HepG2 (cell line): Measurements from ENCODE around the gene MLLT10. TPM values are rescaled to one million over a fixed set of nuclear protein-coding genes. Genes with fewer than 3 reads are reported as not detected.
A peak's percentile ranks its signal among the peaks of the same experiment; 100 is the strongest.

ENCODE experiments used
- ARNT2 ChIP-seq: sonication (generic); formaldehyde crosslinking; IDR thresholded peaks from 2 replicates; pipeline ENCODE4 v1.8.0; 2022; ENCODE audit warnings: mild to moderate bottlenecking, low read depth, missing genetic modification reagents, moderate library complexity
- CHD2 ChIP-seq: IDR thresholded peaks from 2 replicates; pipeline ENCODE4 v1.6.1; 2011; ENCODE audit warnings: low read depth, low read length, improper control_type of control experiment
- CHD4 ChIP-seq: fragments of 200-600 bp; sonication (generic); IDR thresholded peaks from 2 replicates; pipeline ENCODE4 v1.7.0; 2017; ENCODE audit warnings: mild to moderate bottlenecking, low read length, borderline replicate concordance
- GFI1 ChIP-seq: sonication (generic); formaldehyde crosslinking; IDR thresholded peaks from 2 replicates; pipeline ENCODE4 v1.5.0; 2020; ENCODE audit warnings: missing genetic modification reagents, mild to moderate bottlenecking, borderline replicate concordance
- HDAC1 ChIP-seq: sonication (generic); formaldehyde crosslinking; IDR thresholded peaks from 2 replicates; pipeline ENCODE4 v1.5.1; 2020; ENCODE audit warnings: mild to moderate bottlenecking, missing genetic modification reagents
- IRF1 ChIP-seq: sonication (generic); formaldehyde crosslinking; IDR thresholded peaks from 2 replicates; pipeline ENCODE4 v1.4.0; 2020; ENCODE audit warnings: low read depth, mild to moderate bottlenecking, missing genetic modification reagents
- KLF16 ChIP-seq, 2 experiments: sonication (generic) in 1 of 2; formaldehyde crosslinking in 1 of 2; IDR thresholded peaks; 2 replicates each; pipeline versions ENCODE4 v1.6.1 to v1.8.0; 2016 to 2023; ENCODE audit warnings: missing genetic modification reagents in 2 of 2, missing compliant biosample characterization in 1 of 2
- LBX2 ChIP-seq: sonication (generic); formaldehyde crosslinking; IDR thresholded peaks from 2 replicates; pipeline ENCODE4 v1.5.0; 2020; ENCODE audit warnings: missing genetic modification reagents, mild to moderate bottlenecking, borderline replicate concordance
- NPAS2 ChIP-seq: sonication (generic); formaldehyde crosslinking; IDR thresholded peaks from 2 replicates; pipeline ENCODE4 v1.8.0; 2022; ENCODE audit warnings: mild to moderate bottlenecking, missing genetic modification reagents, borderline replicate concordance
- PITX1 ChIP-seq: sonication (generic); formaldehyde crosslinking; IDR thresholded peaks from 2 replicates; pipeline ENCODE4 v1.5.1; 2020; ENCODE audit warnings: mild to moderate bottlenecking, missing genetic modification reagents
- RFX5 ChIP-seq: IDR thresholded peaks from 2 replicates; pipeline ENCODE4 v1.6.1; 2011; ENCODE audit warnings: low read depth, low read length, improper control_type of control experiment
- SOX6 ChIP-seq, 2 experiments: fragments of 450-650 bp in 1 of 2; sonication (generic) in 1 of 2; formaldehyde crosslinking in 1 of 2; IDR thresholded peaks; 2 replicates each; pipeline versions ENCODE4 v1.4.0 to v1.6.1; 2017 to 2020; ENCODE audit warnings: antibody characterized with exemption in 1 of 2, mild to moderate bottlenecking in 1 of 2, missing genetic modification reagents in 1 of 2
- TCF7 ChIP-seq: sonication (generic); IDR thresholded peaks from 2 replicates; pipeline ENCODE4 v1.6.1; 2016; ENCODE audit warnings: antibody characterized with exemption, low read depth
- THRA ChIP-seq: sonication (generic); formaldehyde crosslinking; IDR thresholded peaks from 2 replicates; pipeline ENCODE4 v1.4.0; 2020; ENCODE audit warnings: missing genetic modification reagents, borderline replicate concordance
- U2AF1 ChIP-seq: fragments of 200-400 bp; formaldehyde crosslinking; optimal IDR thresholded peaks from 2 replicates; pipeline ENCODE3; 2017; ENCODE audit warnings: mild to moderate bottlenecking, low read depth, low read length
- ZBTB39 ChIP-seq: sonication (generic); formaldehyde crosslinking; IDR thresholded peaks from 2 replicates; pipeline ENCODE4 v1.5.0; 2020; ENCODE audit warnings: missing genetic modification reagents
- ZNF382 ChIP-seq: sonication (generic); formaldehyde crosslinking; IDR thresholded peaks from 2 replicates; pipeline ENCODE4 v1.5.0; 2020; ENCODE audit warnings: missing genetic modification reagents, mild to moderate bottlenecking, borderline replicate concordance
- ZNF446 ChIP-seq: sonication (generic); formaldehyde crosslinking; IDR thresholded peaks from 2 replicates; pipeline ENCODE4 v1.5.0; 2020; ENCODE audit warnings: mild to moderate bottlenecking, missing genetic modification reagents
- ZNF75D ChIP-seq: sonication (generic); formaldehyde crosslinking; IDR thresholded peaks from 2 replicates; pipeline ENCODE4 v1.8.1; 2023; ENCODE audit warnings: missing genetic modification reagents, mild to moderate bottlenecking, borderline replicate concordance
- ZNF766 ChIP-seq: sonication (generic); formaldehyde crosslinking; IDR thresholded peaks from 2 replicates; pipeline ENCODE4 v1.5.0; 2020; ENCODE audit warnings: missing genetic modification reagents, borderline replicate concordance
- ZSCAN9 ChIP-seq: IDR thresholded peaks from 2 replicates; pipeline ENCODE4 v1.6.1; 2016; ENCODE audit warnings: borderline replicate concordance
- polyA plus RNA-seq, 8 experiments: library from polyadenylated mRNA; depleted of rRNA in 3 of 8; stranded (reverse) in 7 of 8; unstranded in 1 of 8; fragments of >200 nt; fragmentation: Illumina TruSeq in 4 of 8; extraction: Trizol in 4 of 8; gene quantifications; 2 replicates each; pipeline versions ENCODE4 v1.2.1 to v1.2.3, GENCODE V29; 2011 to 2016; ENCODE audit warnings: low read depth in 4 of 8, missing spikeins in 1 of 8, mixed read lengths in 1 of 8; ENCODE audit not compliant: insufficient read depth in 1 of 8
- total RNA-seq, 5 experiments: library from RNA; depleted of rRNA; stranded (reverse); fragments of >200 nt; fragmentation: Illumina TruSeq; extraction: Trizol; gene quantifications; 2 replicates each; pipeline ENCODE4 v1.2.3, GENCODE V29; 2016; ENCODE audit warnings: low read depth in 1 of 5
- TF ChIP-seq, protein P1 (sequence below): sonication (generic); formaldehyde crosslinking; IDR thresholded peaks from 2 replicates; pipeline ENCODE4 v1.8.1; 2023; ENCODE audit warnings: mild to moderate bottlenecking, moderate library complexity, missing genetic modification reagents
- TF ChIP-seq, protein P2 (sequence below): sonication (generic); formaldehyde crosslinking; IDR thresholded peaks from 2 replicates; pipeline ENCODE4 v1.8.0; 2022; ENCODE audit warnings: missing genetic modification reagents, low read depth, mild to moderate bottlenecking, borderline replicate concordance

MLLT10 gene
- total and polyA plus RNA-seq, 2 of the 13 experiments (the other 11 are each of a cell fraction or from before 2014, with no cell fraction given) = 51.3 to 84.1 TPM

DNA sequence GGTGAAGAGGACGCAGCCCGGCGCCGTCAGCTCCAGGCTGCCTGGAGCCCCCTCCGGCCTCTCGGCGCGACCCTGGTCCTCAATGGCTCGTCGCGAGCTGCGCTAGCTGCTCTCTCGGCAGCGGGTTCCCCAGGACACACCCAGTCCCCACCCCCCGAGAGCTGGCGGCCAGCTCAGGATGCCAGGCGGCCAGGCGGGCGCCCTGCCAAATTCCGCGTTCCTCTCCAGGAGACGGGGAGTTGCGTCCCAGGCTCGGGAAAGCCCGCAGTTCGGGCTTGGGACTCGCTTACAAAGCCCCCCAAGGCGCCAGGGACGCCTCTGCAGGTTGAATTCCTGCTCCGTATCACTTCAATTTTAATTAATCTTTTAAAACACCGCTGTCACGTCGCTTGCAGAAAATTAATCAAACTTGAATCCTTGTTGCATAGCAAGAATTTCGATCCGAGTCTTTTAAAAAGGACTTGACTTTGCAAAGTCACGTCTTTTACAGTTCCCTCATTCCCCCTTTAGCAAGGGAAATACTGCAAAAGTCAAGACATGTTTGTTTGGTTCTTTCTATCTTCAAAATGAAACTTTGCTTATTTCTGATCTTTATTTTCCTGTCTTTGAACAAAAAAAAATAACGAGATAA is 36.7 kb upstream of the MLLT10 start (continued):
- TF ChIP-seq ZNF382 (CRISPR knock-in tag) (no peak), KLF16 (CRISPR knock-in tag; IDR thresholded peaks at IDR 0.05) (no peak; a peak in 2 of 4 replicates), THRA (peak; percentile 41; the same call in 1 of the 2 replicates), U2AF1 (no peak), ZNF446 (CRISPR knock-in tag) (no peak), NPAS2 (CRISPR knock-in tag) (no peak), ZBTB39 (CRISPR knock-in tag) (no peak), ZNF75D (CRISPR knock-in tag) (no peak), CHD4 (no peak), ARNT2 (peak; percentile 56; the same call in 1 of the 2 replicates), TCF7 (peak; percentile 19; the same call in 1 of the 2 replicates), ZSCAN9 (CRISPR knock-in tag) (no peak; the same call in 1 of the 2 replicates), IRF1 (CRISPR knock-in tag) (no peak), GFI1 (CRISPR knock-in tag) (no peak; the same call in 1 of the 2 replicates), LBX2 (CRISPR knock-in tag) (no peak), PITX1 (CRISPR knock-in tag) (peak; percentile 73; the same call in 1 of the 2 replicates), HDAC1 (CRISPR knock-in tag) (peak; percentile 79; the same call in 1 of the 2 replicates), SOX6 (IDR thresholded peaks at IDR 0.05) (no peak), SOX6 (CRISPR knock-in tag; IDR thresholded peaks at IDR 0.05) (peak; percentile 75), RFX5 (no peak), ZNF766 (CRISPR knock-in tag) (no peak), CHD2 (no peak)
- TF ChIP-seq, protein P1, sequence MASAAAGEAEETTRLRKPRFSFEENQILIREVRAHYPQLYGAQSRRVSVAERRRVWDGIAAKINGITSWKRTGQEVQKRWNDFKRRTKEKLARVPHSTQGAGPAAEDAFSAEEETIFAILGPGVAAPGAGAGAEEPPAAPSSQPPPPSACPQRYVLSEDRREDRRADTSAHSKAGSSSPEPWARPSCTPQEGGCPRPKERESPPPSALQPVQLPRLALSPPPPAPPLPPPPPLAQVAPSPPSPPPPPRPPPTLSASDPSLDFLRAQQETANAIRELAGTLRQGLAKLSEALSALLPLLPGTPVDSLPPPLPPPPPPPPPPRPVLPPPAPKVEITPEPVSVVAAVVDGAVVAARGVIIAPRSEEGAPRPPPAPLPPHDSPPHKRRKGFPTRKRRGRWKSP (CRISPR knock-in tag) = peak; percentile 82
- TF ChIP-seq, protein P2, sequence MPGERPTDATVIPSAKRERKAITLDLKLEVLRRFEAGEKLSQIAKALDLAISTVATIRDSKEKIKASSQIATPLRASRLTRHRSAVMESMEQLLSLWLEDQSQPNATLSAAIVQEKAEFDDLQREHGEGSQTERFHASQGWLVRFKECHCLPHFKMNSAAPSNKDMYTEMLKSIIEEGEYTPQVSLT (CRISPR knock-in tag) = no peak
